ENCODE data around the gene LCOR.

LCOR gene

DNA sequence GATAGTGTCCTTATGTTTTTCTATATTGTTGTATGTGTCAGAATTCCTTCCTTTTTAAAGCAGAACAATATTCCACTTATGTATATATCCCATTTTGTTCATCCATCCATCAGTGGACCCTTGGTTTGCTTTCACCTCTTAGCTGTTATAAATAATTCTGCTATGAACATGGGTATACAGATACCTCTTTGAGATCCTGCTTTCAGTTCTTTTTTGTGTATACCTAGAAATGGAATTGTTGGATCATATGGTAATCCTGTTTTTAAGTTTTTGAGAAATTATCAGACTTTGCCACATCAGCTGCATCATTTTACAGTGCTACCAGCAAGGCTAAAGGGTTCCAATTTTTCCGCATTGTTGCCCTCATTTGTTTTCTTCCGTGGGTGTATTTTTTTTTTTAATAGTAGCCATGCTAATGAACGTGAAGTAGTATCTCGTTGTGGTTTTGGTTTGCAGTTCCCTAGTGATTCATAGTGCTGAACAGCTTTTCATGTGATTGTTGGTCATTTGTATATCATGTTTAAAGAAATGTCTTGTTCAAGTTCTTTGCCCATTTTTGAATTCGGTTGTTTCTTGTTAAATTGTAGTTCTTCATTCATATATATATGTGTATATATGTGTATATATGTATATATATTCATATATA lies 87.8 kb downstream of the LCOR start:
- TF ChIP-seq TCF4 (CRISPR knock-in tag; IDR thresholded peaks at IDR 0.05; ENCODE audit: borderline replicate concordance) (no peak), CREB5 (CRISPR knock-in tag; IDR thresholded peaks at IDR 0.05; ENCODE audit: low read depth) (no peak), ZNF8 (CRISPR knock-in tag; IDR thresholded peaks at IDR 0.05) (no peak), ARNTL (CRISPR knock-in tag; IDR thresholded peaks at IDR 0.05; ENCODE audit: borderline replicate concordance, low read depth) (no peak), POU6F1 (CRISPR knock-in tag; IDR thresholded peaks at IDR 0.05; ENCODE audit: borderline replicate concordance, low read depth) (no peak), TOX (CRISPR knock-in tag; IDR thresholded peaks at IDR 0.05; ENCODE audit: borderline replicate concordance) (no peak)
- ATAC-seq, result no peak

GRCh38 chr10:96921655-96922054 lies 89.6 kb downstream of the LCOR start:
- ATAC-seq, result no peak
- TF ChIP-seq ARNTL (CRISPR knock-in tag; IDR thresholded peaks at IDR 0.05; ENCODE audit: borderline replicate concordance, low read depth) (no peak), ZFP30 (CRISPR knock-in tag; IDR thresholded peaks at IDR 0.05) (no peak), ZNF565 (CRISPR knock-in tag; conservative IDR thresholded peaks at IDR 0.05; ENCODE audit: low read depth) (no peak), TCF4 (CRISPR knock-in tag; IDR thresholded peaks at IDR 0.05; ENCODE audit: borderline replicate concordance) (no peak), ESRRG (CRISPR knock-in tag; IDR thresholded peaks at IDR 0.05) (no peak), OSR1 (CRISPR knock-in tag; IDR thresholded peaks at IDR 0.05) (no peak), PATZ1 (CRISPR knock-in tag; IDR thresholded peaks at IDR 0.05; ENCODE audit: borderline replicate concordance) (no peak), POU6F1 (CRISPR knock-in tag; IDR thresholded peaks at IDR 0.05; ENCODE audit: borderline replicate concordance, low read depth) (no peak), ZNF70 (CRISPR knock-in tag; IDR thresholded peaks at IDR 0.05) (no peak), GLIS3 (CRISPR knock-in tag; IDR thresholded peaks at IDR 0.05) (no peak), RARB (CRISPR knock-in tag; IDR thresholded peaks at IDR 0.05) (no peak), CSDC2 (CRISPR knock-in tag; IDR thresholded peaks at IDR 0.05) (no peak), PPARA (CRISPR knock-in tag; IDR thresholded peaks at IDR 0.05; ENCODE audit: borderline replicate concordance) (no peak), ISL1 (CRISPR knock-in tag; IDR thresholded peaks at IDR 0.05) (no peak), ZFP3 (CRISPR knock-in tag; IDR thresholded peaks at IDR 0.05) (no peak), BACH2 (CRISPR knock-in tag; IDR thresholded peaks at IDR 0.05; ENCODE audit: borderline replicate concordance) (no peak), TOX (CRISPR knock-in tag; IDR thresholded peaks at IDR 0.05; ENCODE audit: borderline replicate concordance) (no peak), SNAI2 (CRISPR knock-in tag; IDR thresholded peaks at IDR 0.05) (no peak)
- TF ChIP-seq, protein P1, sequence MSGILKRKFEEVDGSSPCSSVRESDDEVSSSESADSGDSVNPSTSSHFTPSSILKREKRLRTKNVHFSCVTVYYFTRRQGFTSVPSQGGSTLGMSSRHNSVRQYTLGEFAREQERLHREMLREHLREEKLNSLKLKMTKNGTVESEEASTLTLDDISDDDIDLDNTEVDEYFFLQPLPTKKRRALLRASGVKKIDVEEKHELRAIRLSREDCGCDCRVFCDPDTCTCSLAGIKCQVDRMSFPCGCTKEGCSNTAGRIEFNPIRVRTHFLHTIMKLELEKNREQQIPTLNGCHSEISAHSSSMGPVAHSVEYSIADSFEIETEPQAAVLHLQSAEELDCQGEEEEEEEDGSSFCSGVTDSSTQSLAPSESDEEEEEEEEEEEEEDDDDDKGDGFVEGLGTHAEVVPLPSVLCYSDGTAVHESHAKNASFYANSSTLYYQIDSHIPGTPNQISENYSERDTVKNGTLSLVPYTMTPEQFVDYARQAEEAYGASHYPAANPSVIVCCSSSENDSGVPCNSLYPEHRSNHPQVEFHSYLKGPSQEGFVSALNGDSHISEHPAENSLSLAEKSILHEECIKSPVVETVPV (CRISPR knock-in tag; IDR thresholded peaks at IDR 0.05), result no peak

Measured in SK-N-SH treated with all-trans-retinoic acid at 6 μM for 48 hours (cell line).